HG02943 (cell line): ENCODE measurements around the gene CS.
"Not testable (repeated sequence)": the region's sequence is repeated elsewhere in the genome, so short reads cannot be mapped to it uniquely, and the experiment has no call there.

Experiments
- ATAC-seq: cut with Tn5 transposase; IDR thresholded peaks from one replicate; pipeline ENCODE4 v1.9.1; 2021; ENCODE audit warnings: mild to moderate bottlenecking, low read depth, moderate library complexity; ENCODE audit not compliant: unreplicated experiment

Gene CS

DNA sequence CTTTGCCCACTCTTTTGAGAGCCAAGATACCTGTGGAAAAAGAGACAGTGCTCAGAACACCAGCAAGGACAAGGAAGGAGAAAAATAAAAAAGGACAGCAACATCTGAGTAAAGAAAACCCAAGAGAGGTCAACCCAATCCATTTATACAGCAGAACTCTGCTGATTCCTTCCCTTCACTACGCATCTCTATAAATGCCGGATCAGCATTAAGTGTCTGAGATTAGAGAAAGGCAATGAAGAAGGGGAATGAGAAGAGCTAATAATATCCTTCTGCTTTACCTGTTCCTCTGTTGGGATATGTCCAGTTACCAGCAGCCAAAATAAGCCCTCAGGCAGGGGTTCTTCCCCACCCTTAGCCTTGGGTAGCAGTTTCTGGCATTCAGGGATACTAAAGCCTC lies 17.6 kb downstream of the CS start:
- no peak for ATAC-seq

DNA sequence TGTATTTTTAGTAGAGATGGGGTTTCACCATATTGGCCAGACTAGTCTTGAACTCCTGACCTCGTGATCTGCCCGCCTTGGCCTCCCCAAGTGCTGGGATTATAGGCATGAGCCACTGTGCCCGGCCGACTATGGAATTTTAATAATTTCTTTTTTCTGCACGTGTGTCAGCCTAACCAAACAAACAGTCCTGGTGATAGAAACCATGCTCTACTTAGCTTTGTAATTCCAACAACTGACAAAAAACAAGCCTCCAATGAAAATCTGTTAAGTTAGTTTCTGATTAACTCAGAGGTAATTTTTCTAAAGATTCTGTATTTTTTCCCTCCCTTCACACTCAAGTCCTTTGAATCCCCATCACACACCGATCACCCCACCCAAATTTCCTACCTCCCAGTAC lies 18.1 kb downstream of the CS start:
- ATAC-seq, result no peak

DNA sequence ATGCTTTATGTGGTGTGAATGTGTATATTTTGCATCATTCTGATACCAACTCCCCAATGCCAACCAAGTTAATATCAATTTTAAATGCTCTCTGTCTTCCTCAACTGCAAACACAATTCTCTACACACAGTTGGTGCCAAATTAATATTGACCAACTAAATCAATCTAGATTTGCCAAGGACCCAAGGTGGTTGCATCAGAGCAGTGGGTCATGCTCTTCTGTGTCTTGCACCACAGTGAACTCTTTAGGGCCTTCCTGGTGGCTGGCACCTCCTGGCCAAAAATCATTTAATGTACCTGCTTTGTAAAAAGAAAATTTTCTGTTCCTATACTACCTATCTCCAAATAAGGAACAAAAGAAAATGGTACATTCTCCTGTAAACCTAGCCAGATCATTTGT lies 19.3 kb downstream of the CS start:
- no peak for ATAC-seq

DNA sequence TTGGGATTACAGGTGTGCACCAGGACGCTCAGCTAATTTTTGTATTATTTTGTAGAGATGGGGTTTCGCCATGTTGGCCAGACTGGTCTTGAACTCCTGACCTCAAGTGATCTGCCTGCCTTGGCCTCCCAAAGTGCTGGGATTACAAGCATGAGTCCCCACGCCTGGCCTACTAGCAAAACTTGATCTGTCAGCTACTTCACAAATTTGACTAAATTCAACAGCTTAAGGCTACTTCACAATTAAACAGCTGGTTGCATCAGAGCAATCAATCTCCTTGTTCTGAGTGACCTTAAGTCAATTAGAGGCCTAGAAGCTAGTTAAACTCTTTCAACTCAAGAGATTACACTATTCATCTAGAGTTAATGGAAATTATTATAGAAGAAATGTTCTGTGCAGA lies 21.2 kb downstream of the CS start:
- ATAC-seq, result no peak

DNA sequence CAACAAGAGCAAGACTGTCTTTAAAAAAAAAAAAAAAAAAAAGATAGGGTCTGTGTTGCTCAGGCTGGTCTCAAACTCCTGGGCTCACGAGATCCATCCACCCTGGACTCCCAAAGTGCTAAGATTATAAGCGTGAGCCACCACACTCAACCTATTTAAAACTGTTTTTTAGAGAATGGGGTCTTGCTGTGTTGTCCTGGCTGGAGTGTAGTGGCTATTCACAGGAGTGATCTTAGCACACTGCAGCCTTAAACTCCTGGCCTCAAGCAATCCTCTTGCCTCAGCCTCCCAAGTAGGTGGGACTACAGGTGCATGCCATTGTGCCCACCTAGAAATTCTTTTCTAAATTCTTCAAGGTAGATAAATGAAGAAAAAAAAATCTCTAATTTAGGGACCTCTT lies 25.8 kb downstream of the CS start:
- no peak for ATAC-seq

DNA sequence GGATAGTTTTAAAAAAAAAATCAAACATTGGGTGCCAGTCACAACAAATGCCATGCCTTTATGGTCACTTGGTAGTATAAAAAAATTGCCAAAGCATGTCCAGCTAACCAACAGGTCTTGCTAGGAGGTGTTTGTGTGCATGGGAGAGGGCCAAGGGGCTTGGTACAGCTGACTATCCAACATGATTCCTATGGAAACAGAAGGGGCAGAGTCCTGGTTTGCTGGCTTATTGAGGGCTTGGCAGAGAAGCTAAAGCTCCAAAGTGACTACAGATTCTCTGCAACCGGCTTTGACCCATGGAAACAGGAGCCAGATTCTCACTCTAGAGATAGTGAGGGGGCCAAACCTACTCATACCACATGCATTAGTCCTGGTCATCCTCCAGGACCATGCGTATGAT lies 27.7 kb downstream of the CS start:
- ATAC-seq, result not testable (repeated sequence)

DNA sequence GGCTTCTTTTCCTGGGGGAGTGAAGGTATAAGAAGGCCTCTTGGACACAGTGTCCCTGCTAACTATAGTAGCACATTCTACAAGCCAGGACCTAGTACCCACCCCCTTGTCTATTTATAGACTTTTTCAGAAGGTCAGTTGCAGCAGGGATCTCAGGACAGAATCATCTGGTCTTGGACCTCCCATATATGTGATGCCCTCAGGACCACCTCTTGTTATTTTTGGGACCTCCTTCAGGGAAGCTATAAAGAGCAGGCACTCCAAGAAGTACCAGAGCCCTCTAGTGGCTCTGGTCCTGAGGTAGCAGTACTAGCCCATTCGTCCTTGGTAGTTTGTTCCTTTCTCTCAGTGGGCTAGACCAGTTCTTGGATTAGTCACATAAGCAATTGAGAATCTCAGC lies 29.1 kb downstream of the CS start:
- no peak for ATAC-seq

DNA sequence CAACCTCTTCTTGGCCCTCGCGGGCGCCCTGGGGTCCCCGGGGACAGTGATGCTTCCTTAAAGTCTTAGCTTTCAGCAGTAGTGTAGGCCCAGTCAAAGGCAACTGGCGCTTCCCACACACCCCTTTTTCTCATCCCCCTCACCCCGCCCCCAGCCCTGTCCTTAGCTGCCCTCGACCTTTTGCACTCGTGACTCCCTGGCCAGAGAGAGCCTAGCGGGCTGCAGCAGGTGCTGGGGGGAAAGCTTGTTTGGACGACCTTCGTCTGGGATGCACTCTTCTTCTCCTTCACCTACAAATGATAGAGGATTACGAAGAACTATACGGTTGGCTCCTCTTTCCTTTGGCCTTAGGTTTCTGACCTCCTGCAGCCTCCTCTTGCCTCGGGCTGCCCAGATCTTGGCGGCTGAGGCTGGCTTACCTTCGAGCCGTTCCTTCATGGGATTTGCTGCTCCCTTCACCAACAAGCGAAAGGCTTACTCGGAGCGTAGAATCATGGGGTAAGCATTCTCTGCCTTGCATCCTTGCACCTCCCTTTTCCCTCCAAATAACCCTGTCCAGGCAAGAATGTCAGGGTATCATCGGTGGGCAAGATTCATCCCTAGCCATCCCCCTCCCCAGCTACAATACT lies 32.6 kb downstream of the CS start:
- peak; percentile 17 for ATAC-seq

DNA sequence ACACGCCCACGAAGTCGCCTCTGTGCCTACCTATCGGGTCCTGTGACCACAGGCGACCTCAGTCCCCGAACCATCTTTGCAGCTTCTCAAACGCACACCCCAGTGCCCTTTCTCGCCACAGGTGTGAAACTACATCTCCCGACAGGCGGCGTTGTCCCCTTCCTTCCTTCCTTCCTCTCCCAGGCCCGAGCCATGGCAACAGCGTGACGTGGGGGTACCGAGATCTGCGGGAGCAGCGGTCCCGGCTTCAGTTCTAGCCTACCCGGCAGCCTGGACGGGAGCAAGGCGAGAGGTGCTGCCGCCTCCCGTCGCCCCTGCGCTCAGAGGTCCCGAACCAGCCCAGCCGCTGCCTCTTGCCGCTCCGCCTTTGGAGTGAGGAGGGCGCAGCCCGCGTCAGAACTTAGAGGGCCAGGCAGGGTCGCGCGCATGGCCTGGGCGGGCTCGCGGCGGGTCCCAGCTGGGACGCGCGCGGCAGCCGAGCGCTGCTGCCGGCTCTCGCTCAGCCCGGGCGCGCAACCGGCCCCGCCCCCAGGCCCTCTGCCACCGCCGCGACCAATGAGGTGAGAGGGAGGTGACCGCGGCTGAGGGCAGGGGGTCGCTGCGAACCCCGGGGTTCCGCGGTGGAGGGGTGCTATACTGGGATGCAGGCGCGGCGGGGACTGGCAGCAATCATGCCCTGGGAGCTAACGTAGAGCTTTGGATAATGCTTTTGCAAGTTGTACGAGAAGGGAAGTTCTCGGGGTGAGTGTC lies 33.3 kb downstream of the CS start, which contains the start of gene COQ10A:
Gene COQ10A, plus strand, starts transcription at position 250 of the 750 bp plus-strand sequence. Its CDS starts 177 bp downstream, at position 427.
- peak; percentile 79 for ATAC-seq

DNA sequence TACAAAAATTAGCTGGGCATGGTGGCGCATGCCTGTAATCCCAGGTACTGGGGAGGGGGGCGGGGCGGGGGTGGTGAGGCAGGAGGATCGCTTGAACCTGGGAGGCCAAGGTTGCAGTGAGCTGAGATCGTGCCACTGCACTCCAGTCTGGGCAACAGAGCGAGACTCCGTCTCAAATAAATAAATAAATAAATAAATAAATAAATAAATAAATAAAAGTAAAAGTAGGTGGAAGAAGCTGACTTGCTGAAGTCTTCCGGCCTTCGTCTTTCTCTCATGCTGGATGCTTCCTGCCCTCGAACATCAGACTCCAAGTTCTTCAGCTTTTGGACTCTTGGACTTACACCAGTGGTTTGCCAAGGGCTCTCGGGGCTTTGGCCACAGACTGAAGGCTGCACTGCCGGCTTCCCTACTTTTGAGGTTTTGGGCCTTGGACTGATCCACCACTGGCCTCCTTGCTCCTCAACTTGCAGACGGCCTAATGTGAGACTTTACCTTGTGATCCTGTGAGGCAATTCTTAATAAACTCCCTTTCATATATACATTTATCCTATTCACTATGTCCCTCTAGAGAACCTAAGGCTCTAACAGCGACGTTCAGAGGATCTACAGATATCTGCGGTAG lies 34.0 kb downstream of the CS start:
- not testable (repeated sequence) for ATAC-seq

DNA sequence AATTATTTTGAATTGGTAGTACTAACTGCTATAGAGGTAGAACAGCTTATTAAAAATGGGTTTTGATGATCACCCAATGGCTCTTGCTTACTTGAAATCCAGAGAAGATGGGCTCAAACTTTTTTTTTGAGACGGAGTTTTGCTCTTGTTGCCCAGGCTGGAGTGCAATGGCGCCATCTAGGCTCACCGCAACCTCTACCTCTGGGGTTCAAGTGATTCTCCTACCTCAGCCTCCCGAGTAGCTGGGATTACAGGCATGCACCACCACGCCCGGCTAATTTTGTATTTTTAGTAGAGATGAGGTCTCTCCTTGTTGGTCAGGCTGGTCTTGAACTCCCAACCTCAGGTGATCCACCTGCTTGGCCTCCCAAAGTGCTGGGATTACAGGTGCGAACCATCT lies 37.2 kb downstream of the CS start:
- not testable (repeated sequence) for ATAC-seq

DNA sequence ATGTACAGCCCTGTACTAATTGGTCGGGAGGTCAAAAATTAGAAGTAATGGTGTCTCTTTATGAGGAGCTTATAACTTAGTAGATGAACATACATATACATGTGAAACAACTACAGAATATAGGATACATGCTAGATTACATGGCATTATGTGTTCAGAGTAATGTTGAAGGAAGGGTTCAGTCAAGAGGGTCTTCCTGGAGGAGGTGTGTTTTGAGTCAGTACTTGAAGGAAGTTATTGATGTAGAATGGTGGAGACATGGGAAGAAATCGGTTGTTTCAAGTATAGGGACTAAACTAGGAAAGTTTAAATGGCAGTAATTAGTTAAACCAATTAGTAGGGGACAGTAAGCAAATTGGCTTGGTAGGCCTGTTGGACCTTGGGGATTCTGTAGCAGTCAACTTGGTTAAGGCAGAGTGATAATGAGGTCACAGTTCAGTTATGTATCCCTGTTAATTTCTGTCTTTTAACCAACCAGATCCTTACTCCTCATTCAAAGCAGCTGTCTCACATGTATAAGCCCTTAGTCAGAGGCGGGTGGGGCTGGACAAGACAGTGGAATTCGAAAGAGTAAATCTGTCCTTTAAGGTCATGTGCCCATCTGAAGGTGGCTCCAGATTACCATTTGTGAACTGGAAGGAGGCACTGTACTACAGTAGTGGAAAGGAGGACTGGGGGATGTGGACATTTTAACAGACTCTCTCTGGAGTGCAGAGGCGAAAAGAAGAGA lies 38.5 kb downstream of the CS start:
- ATAC-seq, result no peak

DNA sequence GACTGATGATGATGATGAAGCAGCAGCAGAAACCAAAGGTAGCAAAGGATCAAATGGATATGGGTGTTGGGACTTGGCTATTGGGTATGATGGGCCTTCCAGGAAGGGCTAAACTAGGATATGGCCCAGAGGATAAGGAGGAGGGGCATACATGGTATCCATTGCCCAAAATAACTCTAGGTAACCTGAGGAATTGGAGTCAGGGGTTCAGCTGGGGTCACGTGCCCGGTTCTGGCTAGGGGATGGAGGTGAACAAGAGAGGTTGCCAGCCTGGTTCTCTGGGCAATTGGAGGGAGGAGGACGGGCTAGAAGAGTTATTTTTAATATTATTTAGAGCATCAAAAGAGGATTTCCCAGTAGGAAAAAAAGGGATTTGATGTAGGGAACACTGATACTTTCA lies 39.2 kb downstream of the CS start:
- no peak for ATAC-seq

DNA sequence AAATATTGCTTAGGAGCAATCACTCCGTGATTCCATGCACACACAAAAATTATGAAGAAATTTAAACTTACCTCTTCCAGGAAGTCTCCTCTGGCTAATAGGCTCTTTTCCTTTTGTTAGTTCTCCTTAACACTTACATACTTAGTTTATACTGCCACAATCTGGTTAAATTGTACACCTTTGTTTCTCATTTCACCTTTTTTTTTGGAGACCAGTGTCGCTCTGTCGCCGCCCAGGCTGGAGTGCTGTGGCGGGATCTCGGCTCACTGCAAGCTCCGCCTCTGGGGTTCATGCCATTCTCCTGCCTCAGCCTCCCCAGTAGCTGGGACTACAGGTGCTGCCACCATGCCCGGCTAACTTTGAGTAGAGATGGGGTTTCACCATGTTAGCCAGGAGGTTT lies 39.8 kb downstream of the CS start:
- ATAC-seq, result no peak

DNA sequence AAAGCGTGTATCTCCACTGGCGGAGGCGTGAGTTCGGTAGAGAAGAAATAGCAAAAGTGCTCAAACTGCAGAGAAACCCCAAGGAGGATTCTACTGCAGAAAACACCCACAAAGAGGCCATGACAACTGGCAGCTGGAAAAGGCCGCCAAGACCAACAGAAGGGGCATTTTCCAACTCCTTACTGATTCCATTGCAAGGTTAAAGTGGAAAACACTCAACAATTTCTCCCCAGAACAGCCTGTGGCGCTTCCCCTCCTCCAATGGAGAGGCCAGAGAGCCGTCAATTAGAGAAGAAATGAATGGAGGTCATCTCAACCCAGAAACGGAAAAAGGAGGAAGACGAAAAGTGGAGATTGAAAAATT lies 41.3 kb downstream of the CS start:
- ATAC-seq, result no peak

DNA sequence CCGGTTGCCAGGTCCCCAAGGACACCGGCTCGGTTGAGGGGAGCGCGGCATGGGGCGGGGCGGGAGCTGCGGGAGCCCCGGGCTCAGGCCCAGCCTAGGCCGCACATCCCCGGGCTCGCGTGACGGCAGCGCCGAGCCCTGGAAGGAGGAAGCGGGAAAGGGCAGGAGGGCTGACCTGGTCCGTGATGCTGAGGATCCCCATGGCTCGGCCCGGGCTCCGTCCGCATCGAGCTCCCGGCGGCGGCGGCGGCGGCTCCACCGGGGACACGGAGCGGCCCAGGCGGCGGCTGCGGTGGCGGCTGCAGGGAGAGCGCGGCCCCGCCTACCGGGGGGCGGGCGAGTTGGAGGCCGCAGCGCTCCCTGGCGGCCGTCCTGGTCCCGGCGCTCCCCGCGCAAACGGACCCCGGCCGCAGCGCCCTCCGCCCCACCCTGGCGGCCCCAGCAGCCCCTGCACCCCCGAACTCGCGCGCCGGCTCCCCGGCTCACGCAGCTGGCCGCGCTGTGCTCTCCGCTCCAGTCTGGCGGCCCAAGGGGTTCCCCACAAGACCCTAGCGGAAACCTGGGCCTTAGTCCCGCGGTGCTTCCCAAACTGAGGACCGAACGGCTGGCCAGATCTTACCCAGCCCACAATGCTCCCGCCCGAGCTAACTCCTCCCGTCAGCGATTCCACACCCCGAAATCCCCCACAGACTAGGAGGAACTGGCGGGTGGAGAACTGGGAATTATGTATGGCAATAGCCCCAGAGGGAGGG lies 41.9 kb downstream of the CS start, which contains the start of gene ANKRD52:
Gene ANKRD52, minus strand, starts transcription at position 317 of the 752 bp plus-strand sequence. Its CDS starts 115 bp downstream, at position 202.
- ATAC-seq, result peak; percentile 83

DNA sequence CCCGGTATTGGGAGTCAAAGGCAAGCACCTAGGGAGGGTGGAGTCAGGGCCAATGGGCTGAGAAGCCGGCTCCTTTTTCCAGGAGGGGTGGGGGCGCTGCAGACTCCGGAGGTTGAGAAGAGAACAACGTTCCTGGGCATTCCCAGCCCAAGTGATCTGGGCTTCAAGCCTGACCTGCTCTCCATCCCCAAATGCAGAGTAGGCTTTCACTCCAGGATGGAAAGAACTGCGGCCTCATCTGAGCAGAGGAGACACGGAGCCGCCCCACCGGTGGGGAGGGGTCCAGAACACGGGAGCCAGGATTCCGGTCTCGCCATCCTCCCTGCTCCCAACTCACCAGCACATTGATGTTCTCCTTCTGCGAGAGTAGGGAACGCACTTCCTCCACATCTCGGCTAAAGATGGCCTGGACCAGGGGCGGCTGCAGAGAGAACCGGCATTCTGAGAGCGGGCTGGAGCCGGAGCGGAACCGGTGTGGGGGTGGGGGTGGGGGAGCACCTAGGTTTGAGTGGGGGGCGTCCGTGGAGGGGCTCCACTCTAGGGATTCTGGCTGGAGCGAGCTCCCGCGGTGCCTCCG lies 42.6 kb downstream of the CS start:
- ATAC-seq, result no peak

DNA sequence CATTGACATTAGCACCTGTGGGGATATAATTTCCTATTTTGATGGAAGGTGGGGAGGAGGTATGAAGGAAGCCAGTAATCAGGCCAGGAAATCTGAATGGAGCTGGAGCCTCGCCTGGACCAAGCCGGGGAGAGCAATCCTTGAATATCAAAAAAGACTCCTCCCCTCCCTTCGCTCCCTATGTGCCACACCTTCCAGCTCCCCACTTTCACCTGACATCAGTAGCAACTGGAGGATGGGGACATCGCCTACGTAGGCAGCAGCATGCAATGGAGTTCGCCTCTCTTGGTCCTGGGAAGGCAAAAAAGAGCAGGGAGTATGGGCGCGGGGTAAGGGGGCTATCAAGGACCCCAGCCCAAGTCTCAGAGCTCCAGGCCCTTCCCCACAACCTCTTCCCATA lies 43.1 kb downstream of the CS start:
- ATAC-seq, result no peak

DNA sequence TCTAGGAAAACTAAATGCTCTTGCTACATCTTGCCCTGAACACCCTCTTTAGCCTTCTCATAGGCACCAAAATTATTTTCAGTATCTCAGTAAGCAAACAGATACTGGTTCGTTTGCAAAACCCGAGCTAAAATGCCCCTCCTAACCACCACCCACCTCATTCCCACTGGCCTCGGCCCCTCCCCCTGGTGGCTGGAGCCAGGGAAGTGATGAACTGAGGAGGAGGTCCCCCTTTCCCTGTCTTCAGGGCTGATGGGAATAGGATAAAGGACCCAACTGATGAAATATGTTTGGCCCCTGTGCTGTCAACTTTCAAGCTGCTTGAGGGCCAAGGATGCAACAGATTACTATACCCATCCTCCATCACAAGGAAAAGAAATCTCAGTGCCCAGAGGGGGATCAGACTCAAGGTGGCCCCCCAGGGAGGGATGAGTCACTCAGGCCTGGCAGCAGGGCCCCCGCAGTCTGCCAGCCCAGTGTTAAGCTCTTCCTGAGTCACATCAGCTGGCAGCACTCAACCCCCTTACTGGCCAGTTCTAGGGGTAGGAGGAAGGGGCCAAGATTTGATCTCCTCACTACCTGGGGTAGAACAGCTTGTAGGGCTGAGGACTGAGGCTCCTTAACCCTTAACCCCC lies 43.7 kb downstream of the CS start:
- ATAC-seq, result no peak

DNA sequence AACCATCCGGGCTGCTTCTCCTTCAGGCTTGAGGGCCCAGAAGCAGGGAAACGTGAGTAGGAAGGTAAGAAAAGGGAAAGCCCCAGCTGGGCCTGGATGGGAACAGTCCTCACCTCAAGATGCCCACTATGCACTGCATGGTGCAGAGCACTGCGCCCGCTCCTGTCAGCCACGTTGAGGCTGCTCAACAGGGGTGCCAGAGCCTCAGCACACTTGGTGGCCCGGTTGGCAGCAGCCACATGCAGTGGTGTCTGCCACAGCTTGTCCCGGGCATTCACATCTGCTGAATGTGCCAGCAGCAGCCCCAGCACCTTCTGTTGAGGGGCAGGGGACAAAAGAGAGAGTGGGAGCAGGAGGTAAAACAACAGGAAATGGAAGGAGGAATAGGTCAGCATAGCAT lies 44.5 kb downstream of the CS start:
- no peak for ATAC-seq
